Parathyroid adenoma (tissue), 2 donors: Measurements from ENCODE around the gene BBS9.
A peak's percentile ranks its signal among the peaks of the same experiment; 100 is the strongest.

ENCODE experiments used
- H2AFZ ChIP-seq: fragments of 300-600 bp; sonication (generic); one replicate; pipeline ENCODE4 v1.7.0; 2017; ENCODE audit warnings: antibody characterized with exemption, mild to moderate bottlenecking
- H3K27ac ChIP-seq: fragments of 300-600 bp; sonication (generic); one replicate; pipeline ENCODE4 v1.7.0; 2017
- H3K27me3 ChIP-seq: fragments of 300-600 bp; sonication (generic); one replicate; pipeline ENCODE4 v1.7.0; 2017; ENCODE audit warnings: low read length; ENCODE audit not compliant: control insufficient read depth, insufficient read depth
- H3K36me3 ChIP-seq: fragments of 300-600 bp; sonication (generic); one replicate; pipeline ENCODE4 v1.7.0; 2017; ENCODE audit warnings: low read length; ENCODE audit not compliant: control insufficient read depth, insufficient read depth
- H3K4me1 ChIP-seq: fragments of 300-600 bp; sonication (generic); one replicate; pipeline ENCODE4 v1.7.0; 2017; ENCODE audit warnings: control low read depth
- H3K4me2 ChIP-seq: fragments of 300-600 bp; sonication (generic); one replicate; pipeline ENCODE4 v1.7.0; 2017; ENCODE audit warnings: low read length
- H3K4me3 ChIP-seq: fragments of 300-600 bp; sonication (generic); one replicate; pipeline ENCODE4 v1.7.0; 2017; ENCODE audit warnings: low read depth, low read length
- H3K79me2 ChIP-seq: fragments of 300-600 bp; sonication (generic); one replicate; pipeline ENCODE4 v1.7.0; 2017; ENCODE audit warnings: control low read depth
- H3K9ac ChIP-seq: fragments of 300-600 bp; sonication (generic); one replicate; pipeline ENCODE4 v1.7.0; 2017; ENCODE audit warnings: mild to moderate bottlenecking
- H3K9me3 ChIP-seq: fragments of 300-600 bp; sonication (generic); one replicate; pipeline ENCODE4 v1.7.0; 2017; ENCODE audit warnings: low read length; ENCODE audit not compliant: control insufficient read depth
- TF ChIP-seq, protein P1 (sequence below): fragments of 300-600 bp; sonication (generic); IDR thresholded peaks from one replicate; pipeline ENCODE4 v1.7.0; 2017; ENCODE audit warnings: antibody characterized with exemption, mild to moderate bottlenecking
- donor health status: primary hyperparathyroidism.

The BBS9 gene

DNA sequence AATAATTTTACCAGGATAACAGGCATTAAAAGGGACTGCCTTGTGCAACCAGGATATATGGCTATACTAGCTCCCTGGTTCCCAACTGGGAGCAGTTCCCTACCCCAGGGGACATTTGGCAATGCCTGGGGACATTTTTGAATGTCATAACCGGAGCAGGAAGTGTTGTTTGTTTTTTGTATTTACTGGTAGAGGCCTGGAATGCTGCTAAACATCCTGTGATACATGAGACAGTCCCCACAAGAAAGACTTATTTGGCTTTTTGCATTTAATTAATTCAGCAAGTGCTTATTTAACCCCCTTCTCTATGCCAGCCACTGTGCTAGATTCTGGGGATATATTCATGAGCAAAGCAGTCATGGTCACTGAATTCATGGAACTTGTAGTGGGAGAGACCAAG, 181.2 kb downstream of the BBS9 start:
- no peak overlapping the region for H2AFZ ChIP-seq
- H3K9me3 ChIP-seq, result no peaks in the 10 kb centered on the region
- no peaks in the 10 kb centered on the region for H3K27me3 ChIP-seq
- no peaks in the 10 kb centered on the region for H3K36me3 ChIP-seq
- TF ChIP-seq, protein P1, sequence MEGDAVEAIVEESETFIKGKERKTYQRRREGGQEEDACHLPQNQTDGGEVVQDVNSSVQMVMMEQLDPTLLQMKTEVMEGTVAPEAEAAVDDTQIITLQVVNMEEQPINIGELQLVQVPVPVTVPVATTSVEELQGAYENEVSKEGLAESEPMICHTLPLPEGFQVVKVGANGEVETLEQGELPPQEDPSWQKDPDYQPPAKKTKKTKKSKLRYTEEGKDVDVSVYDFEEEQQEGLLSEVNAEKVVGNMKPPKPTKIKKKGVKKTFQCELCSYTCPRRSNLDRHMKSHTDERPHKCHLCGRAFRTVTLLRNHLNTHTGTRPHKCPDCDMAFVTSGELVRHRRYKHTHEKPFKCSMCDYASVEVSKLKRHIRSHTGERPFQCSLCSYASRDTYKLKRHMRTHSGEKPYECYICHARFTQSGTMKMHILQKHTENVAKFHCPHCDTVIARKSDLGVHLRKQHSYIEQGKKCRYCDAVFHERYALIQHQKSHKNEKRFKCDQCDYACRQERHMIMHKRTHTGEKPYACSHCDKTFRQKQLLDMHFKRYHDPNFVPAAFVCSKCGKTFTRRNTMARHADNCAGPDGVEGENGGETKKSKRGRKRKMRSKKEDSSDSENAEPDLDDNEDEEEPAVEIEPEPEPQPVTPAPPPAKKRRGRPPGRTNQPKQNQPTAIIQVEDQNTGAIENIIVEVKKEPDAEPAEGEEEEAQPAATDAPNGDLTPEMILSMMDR, result no peak
- H3K9ac ChIP-seq, result no peak overlapping the region
- no peak overlapping the region for H3K27ac ChIP-seq
- no peaks in the 10 kb centered on the region for H3K79me2 ChIP-seq
- no peak overlapping the region for H3K4me3 ChIP-seq
- H3K4me1 ChIP-seq, result no peaks in the 10 kb centered on the region
- no peak overlapping the region for H3K4me2 ChIP-seq

DNA sequence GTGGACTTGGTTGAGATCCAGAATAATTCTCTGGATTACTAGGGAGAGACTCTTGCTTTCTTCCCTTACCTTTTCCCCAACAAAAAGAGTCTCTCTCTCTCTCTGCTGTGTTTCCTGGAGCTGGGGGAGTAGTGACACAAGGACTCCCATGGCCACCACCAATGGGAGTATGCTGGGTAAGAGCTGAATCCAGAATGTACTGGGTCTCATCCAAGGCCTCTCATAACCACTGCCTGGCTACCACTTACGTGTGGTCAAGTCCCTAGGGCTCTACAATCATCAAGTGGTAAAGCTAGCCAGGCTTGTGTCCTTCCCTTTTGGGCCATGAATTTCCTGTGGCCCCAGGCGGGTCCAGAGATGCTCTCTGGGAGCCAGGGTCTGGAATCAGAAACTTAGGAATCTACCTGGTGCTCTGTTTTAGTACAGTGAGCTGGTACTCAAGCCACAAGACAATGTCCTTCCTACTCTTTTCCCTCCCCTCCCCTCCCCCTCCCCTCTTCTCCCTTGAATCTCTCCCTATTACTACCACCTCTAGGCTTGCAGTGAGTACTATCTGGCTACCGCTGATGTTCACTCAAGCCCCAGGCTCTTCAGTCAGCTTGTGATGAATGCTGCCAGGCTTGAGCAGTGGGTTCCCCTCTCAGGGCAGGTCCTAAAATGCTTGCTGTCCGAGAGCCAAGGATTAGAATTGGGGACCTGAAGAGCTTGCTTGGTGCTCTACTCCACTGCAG, 196.6 kb downstream of the BBS9 start:
- H3K4me3 ChIP-seq, result no peak overlapping the region
- H3K9me3 ChIP-seq, result no peaks in the 10 kb centered on the region
- no peak overlapping the region for H3K4me2 ChIP-seq
- H3K27ac ChIP-seq, result no peak overlapping the region
- H3K36me3 ChIP-seq, result no peaks in the 10 kb centered on the region
- H3K4me1 ChIP-seq, result no peaks in the 10 kb centered on the region
- TF ChIP-seq, protein P1, result no peak
- no peak overlapping the region for H3K9ac ChIP-seq
- H3K27me3 ChIP-seq, result no peaks in the 10 kb centered on the region
- H2AFZ ChIP-seq, result no peak overlapping the region
- H3K79me2 ChIP-seq, result no peaks in the 10 kb centered on the region

- Histone ChIP-seq H3K79me2 (no peaks in the 10 kb centered on the region), H3K36me3 (no peaks in the 10 kb centered on the region), H3K9ac (no peak overlapping the region), H3K27ac (no peak overlapping the region), H3K27me3 (no peaks in the 10 kb centered on the region), H3K9me3 (no peaks in the 10 kb centered on the region), H3K4me2 (no peak overlapping the region), H2AFZ (no peak overlapping the region), H3K4me1 (no peaks in the 10 kb centered on the region), H3K4me3 (no peak overlapping the region)
- TF ChIP-seq, protein P1, result no peak
These were observed 197.1 kb downstream of the BBS9 start for GRCh38 chr7:33326485-33326848.

DNA sequence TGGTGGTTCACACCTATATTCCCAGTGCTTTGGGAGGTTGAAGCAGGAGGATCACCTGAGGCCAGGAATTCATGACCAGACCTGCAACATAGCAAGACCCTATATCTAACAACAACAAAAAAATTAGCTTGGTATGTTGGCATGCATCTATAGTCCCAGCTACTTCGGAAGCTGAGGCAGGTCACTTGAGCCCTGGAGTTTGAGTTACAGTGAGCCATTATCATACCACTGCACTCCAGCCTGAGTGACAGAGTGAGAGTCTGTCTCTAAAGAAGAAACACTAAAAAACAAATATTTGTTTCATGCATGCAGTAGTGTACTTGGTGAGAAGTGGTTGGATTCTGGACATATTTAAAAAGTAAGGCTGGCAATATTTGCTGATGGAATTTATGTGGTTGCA, 198.1 kb downstream of the BBS9 start:
- H3K79me2 ChIP-seq, result no peaks in the 10 kb centered on the region
- H3K4me2 ChIP-seq, result no peak overlapping the region
- H2AFZ ChIP-seq, result no peak overlapping the region
- H3K27me3 ChIP-seq, result no peaks in the 10 kb centered on the region
- TF ChIP-seq, protein P1, result no peak
- H3K36me3 ChIP-seq, result no peaks in the 10 kb centered on the region
- H3K9ac ChIP-seq, result no peak overlapping the region
- no peak overlapping the region for H3K27ac ChIP-seq
- H3K9me3 ChIP-seq, result no peaks in the 10 kb centered on the region
- no peak overlapping the region for H3K4me3 ChIP-seq
- no peaks in the 10 kb centered on the region for H3K4me1 ChIP-seq

DNA sequence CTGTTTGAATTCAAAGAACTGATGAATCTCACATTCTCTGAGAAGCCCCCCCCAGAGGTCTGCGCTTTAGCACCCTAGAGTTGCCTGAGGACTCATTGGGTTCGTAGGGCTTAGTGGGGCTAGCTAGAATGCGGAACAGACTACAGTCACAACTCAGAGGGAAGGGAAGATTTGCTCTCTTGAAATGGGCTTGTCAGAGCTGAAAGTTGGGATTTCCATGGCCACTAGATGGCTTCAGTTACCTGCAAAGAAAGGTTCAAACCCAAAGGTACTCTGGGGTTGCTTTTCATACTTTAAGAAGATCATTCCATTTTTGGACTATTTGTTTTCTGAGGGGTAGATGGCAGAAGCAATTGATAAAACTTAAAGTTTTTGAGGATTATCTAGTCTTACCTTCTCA, 205.0 kb downstream of the BBS9 start:
- no peak overlapping the region for H3K4me2 ChIP-seq
- H2AFZ ChIP-seq, result no peak overlapping the region
- H3K4me3 ChIP-seq, result no peak overlapping the region
- no peaks in the 10 kb centered on the region for H3K27me3 ChIP-seq
- no peaks in the 10 kb centered on the region for H3K9me3 ChIP-seq
- no peaks in the 10 kb centered on the region for H3K36me3 ChIP-seq
- no peak overlapping the region for H3K27ac ChIP-seq
- TF ChIP-seq, protein P1, result peak; percentile 16
- no peaks in the 10 kb centered on the region for H3K79me2 ChIP-seq
- H3K9ac ChIP-seq, result no peak overlapping the region
- H3K4me1 ChIP-seq, result no peaks in the 10 kb centered on the region
